NCI-H526 treated with DMSO at 0.1 percent for 48 hours (cell line): ENCODE data around the gene DIPK2B.

ENCODE experiments used
- DNase-seq: peaks from one replicate; lab custom pipeline; 2025; lab: John Stamatoyannopoulos, UW

DIPK2B gene, protein sequence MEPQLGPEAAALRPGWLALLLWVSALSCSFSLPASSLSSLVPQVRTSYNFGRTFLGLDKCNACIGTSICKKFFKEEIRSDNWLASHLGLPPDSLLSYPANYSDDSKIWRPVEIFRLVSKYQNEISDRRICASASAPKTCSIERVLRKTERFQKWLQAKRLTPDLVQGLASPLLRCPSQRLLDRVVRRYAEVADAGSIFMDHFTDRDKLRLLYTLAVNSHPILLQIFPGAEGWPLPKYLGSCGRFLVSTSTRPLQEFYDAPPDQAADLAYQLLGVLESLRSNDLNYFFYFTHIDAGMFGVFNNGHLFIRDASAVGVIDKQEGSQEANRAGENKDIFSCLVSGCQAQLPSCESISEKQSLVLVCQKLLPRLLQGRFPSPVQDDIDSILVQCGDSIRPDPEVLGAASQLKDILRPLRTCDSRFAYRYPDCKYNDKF

DNA sequence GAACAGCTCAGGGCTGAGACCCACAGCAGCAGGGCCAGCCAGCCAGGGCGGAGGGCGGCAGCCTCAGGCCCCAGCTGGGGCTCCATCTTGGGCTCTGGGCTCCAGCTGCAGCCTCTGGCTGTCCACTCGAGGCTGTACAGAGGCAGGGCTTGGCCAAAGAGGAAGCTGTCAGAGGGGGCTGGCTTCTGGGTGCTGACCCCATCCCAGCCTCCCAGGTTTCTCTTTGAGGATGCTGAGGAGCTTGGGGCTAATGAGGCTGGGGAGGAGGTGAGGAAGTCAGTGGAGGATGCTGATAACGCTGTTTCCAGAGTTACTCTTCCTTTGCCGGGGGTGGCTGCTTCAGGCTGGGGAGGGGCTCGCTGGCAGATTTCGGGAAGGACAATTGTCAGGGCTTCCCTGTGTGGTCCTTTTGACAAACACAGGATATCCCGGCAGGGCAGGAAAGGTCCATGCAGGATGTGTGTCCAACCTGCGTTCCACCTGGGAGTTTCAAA lies at the start of gene DIPK2B:
DIPK2B (minus strand) TSS at position 136 of the 494 bp plus-strand sequence; CDS start at position 86, 50 bp downstream.
- no peak for DNase-seq

DNA sequence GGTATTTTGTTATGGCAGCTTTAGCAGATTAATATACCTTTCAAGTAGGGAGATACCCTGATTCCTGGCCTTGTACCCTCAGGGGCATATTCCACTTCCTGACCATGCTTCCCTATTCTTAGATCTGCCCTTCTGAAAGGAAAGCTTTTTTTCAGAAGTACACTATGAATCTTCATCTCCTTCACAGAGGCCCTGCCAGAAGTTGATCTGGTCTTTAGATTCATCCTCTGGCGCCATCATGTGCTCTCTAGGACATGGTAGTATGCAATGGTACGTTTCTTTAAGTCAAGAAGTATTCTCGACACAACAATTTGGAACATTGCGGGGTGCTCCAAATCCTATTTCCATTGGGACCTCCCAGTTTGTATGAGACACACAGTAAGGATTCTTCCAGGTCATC lies 39.6 kb upstream of the DIPK2B start:
- DNase-seq: no peak

DNA sequence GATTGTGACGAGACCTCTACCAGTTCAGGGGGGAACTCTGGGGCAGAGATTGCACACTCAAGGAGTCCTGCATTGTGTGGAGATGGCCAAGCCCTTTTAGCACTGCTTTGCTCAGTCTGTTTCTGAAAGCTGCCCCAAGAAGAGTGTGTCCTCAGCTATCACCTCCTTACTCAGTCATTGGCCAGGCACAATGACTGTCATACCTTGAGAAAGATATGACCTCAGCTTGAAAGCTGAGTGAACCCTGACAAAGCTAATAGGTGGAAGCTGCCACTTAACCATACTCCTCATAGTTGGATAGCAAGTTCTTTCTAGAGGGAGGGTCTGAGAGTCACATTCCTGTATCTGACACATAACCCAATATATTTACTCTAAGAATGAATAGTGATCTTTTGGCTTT lies 37.8 kb upstream of the DIPK2B start:
- DNase-seq: no peak

DNA sequence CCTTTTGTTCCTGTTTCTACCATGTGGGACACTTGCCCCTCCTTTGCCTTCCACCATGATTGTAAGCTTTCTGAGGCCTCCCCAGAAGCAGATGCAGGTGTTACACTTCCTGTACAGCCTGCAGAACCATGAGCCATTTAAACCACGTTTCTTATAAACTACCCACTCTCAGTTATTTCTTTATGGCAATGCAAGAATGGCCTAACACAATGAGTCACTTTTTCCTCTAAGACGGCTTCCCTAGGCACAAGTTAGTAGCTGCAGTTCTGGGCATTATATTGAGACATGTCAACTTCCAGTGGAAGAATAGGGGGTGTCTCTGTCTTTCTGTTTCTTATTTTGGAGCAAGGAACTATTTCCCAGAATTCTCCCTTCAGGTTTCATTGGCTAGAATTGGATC lies 32.9 kb upstream of the DIPK2B start:
- no peak for DNase-seq

DNA sequence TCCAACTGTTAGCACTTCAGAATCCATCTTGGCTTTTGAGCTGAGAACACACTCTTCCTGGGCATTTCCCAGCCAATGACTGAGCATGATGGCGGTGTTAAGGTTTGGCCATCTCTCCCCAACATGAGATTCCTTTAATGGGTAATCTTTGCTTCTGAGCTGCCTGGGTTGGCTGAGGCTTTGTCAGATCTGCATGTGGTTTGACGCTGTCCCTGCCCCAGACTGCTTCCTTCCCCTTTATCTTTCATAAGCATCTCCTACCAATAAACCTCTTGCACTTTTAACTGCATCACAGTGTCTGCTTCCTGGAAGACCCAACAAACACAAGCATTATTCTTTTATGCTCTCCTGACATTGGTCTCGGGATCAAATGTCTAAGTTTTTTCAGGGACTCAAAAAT lies 31.5 kb upstream of the DIPK2B start:
- no peak for DNase-seq

DNA sequence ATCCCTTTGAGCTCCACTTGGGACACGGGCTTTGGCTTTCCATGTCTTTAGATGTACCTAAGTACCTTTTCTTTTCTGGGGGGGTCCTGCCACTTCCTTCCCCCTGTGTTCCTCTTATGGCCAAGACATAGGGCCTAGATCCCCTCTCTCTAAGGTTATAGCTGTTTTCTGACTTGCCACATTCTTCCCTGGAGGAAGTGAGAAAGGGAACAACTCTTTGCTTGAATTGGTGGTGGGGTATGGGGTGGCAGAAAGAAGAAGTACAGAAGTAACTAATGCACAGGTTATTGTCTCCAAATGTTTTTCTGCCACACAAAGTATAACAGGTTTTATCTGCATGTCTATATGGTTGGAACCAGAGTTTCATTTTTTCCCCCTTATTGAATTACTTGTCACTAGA lies 29.7 kb upstream of the DIPK2B start:
- no peak for DNase-seq

DNA sequence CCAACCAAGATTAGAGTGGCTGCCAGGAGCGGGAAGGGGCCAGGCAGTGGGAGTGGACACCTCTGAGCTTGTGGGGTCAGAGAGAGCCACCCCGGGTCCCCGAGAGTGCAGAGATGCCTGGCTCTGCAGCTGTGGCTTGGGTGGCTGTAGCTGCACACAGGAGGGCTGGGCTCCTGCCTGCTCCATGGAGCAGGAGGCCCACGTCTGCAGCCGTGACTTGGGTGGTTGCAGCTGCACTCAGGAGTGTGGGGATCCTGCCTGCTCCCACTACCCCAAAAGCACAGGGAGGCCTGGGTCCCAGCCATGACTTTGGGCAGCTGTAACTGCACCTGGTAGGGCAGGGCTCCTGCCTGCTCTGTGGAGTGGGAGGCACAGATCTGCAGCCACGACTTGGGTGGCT lies 28.7 kb upstream of the DIPK2B start:
- no peak for DNase-seq

DNA sequence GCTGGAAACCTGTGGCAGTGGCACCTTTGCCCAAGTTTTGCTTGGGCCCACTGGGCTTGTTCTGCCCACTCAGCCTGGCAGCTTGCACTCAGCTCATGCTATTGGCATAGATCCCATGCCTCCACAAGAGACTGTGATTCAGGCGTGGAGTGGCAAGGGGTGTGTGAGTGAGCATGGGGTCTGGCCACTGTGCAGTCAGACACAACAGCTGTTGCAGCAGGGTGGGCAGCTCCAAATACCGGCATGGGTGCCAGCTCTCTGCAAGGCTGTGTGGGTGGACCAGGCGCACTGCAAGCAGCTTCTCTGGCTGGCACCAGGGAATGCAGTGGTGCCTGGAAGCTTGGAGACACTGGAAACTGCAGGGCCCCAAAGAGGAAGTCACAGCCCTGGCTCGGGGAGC lies 27.4 kb upstream of the DIPK2B start:
- DNase-seq: no peak

DNA sequence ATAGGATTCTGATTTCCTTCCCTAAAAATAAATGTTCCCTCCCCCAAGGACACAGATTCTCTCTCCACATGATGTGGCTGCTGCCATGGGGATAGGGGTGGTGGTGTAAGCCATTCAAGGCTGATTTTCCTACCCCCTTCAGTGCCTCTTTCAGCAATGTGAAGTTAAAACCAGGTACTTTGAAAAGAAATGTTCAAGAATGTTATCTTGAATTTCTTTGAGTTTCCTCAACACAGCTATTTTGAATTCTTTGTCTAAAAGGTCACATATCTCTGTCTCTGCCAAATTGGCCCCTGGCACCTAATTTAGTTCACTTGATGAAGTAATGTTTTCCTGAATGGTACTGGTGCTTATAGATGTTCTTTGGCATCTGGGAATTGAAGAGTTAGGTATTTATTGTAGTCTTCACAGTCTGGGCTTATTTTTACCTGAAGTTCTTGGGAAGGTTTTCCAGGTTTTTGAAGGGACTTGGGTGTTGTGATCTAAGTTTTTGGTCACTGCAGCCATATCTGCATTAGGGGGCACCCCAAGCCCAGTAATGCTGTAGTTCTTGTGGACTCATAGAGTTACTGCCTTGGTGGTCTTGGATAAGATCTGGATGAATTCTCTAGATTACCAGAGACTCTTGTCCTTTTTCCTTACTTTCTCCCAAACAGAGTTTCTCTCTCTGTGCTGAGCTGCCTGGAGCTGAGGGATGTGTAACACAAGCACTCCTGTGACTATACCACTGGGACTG lies 7.6 kb upstream of the DIPK2B start:
- DNase-seq: no peak

DNA sequence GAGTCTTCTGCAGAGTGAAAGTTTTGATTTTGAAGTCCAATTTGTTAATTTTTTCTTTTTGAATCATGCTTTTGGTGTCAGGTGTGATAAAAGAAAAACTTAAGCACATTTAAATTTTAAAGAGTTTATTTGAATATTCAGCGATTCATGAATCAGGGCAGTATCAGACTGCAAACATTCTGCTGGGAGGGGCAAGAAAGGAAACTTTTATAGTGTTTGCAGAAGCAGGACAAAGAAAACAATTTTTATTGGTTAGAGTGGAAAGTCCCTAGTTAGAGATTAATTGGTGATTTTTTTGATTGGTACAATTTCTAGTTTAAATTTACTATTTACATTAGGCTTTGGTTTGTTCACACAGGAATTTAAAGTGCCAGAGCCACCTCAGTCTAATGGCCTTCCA lies 1.5 kb upstream of the DIPK2B start:
- DNase-seq: no peak

DNA sequence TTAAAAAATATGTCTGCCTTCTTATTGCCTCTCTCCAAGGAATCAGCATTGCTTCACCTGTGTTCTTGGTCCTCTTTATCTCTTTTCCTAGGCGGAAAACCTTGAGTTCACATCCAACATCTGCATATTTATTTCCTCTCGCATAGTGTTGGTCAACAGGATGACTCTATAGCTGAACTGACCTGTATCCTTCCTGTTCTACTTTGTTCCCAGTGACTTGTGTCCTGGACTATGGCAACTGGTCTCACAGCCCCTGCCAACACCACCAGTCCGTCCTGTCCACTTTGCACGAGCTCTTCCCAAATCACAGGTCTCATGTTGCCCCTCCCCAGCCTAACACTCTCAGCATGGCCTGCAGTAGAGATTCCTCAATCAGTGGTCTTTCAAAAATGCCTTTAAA lies 2.0 kb downstream of the DIPK2B start:
- DNase-seq: no peak

DNA sequence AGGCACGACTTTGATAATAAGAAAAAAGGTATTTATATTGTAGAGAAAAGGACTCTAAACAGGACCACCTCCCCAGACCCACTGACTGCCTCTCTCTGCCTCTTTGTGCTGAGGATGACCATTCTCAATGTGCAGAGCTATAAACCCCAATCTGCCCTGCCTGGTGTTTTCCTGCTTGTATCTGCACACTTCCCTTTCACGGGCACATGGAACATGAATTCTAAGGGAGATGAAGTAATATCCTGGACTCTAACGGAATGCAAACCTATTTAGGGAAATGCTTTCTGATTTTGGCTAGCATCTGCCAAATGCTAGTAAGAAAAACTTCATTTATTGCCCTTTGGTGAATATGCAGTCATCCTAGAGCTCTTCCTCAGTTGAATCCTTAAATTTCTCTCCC lies 2.4 kb downstream of the DIPK2B start:
- DNase-seq: no peak

DNA sequence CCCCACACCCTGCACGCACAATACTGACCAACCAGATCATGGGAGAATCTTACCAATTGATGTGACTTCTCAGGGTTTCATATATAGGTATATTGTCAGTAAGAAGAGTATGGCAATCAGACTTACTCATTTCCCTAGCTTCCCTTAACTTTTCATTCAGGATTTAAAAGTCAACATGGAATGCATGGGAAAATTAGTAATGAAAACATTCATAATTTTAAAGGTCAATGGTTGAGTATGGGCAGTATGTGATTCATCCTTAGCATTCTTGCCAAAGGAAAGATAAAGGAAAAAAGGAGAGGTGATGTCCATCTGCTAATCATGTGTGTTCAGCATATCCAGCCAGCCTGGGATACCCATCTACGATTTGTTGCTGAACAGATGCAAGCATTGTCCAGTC lies 4.0 kb downstream of the DIPK2B start:
- no peak for DNase-seq

DNA sequence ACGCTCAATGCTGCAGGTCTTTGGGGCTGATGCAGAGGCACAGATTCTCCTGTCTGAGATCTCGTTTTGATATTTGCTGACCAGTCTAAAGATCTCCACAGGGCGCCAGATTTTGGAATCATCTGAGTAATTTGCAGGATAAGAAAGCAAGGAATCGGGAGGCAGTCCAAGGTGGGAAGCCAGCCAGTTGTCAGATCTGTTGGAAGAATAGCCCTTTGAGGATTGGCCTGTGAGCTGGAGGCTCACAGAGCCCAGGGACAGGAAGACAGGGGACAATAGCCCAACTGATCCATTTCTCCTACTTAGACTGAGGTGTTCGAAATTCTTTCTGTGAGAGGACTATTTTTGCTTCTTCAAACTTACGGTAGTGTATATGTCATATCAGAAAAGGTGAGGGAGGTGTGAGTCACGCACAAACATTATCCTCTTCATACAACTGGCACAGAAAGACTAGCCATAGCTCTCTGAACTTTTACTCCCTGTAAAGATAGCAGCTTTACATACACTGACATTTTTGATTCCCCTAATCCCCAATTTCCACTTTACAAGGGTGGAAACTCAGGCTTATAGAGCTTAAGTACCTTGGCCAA lies 8.8 kb downstream of the DIPK2B start:
- no peak for DNase-seq

DNA sequence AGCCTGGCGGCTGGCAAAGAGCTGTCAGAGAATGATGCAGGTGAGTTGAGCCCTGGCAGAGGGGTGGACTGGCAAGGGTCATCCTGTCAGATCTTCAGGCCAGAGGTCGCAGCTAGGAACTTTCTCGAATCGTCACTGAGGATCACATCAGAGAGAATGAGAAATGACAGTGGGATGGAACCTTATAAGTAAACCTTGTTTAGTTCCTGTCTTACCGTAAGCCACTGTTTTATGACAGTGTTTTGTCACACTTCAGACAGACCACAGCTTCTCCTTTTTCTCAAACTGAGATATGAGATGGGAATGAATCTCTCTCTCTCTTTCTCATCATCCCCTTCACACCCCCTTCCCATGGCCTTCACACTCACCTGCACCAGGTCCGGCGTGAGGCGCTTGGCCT lies 9.3 kb downstream of the DIPK2B start:
- DNase-seq: no peak

DNA sequence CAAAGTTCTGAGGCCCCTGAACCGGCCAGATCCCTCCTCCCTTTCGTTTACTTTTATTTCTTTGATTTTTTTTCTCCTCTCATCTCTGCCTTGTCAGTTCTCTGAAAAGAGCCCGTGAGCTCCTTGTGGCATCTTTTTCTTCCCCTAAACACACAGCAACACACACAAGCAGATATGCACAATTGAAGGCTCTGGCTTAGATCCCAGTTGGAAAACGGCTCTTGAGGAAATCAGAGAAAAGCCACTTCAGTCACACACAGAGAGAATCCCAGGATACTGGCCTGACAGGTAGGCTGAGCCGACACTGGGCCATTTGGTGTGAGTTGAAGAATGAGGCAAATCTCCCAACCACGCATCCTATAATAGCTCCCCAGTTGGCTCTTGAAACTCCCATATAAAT lies 12.9 kb downstream of the DIPK2B start:
- DNase-seq: no peak

DNA sequence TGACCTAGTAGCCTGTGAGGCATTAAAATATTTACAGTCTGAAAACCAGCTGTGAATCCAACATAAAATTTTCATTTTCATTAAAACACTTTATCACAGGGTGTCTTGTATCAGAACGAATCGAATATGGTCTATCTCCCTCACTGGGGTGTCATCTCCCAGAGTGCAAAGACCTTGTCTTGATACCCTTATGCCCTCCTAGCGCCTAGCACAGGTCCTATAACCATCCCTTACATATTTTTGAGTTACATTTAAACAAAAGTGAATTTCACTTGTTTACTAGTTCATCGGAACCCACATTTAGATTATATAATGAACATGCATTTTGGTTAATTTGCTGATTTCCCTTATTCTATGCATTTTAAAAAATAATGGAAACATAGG lies 14.0 kb downstream of the DIPK2B start:
- no peak for DNase-seq

DNA sequence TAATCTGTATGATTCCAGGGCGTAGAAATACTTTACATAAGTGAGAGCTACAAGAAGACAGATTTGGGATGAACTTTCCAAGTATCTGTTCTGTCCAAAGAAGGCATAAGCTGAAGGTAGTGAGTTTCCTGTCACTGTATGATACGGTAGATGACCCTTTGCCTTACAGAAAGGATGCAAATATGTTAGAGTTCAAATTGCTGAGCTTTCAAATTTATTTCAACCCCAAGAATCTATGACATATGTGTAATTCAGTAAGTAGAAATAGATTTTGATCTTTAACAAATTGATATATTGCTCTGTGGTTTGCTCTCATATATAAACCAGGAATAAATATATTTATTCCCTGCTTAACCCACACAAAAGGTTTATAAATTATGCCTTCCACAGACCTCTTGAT lies 16.5 kb downstream of the DIPK2B start:
- no peak for DNase-seq

DNA sequence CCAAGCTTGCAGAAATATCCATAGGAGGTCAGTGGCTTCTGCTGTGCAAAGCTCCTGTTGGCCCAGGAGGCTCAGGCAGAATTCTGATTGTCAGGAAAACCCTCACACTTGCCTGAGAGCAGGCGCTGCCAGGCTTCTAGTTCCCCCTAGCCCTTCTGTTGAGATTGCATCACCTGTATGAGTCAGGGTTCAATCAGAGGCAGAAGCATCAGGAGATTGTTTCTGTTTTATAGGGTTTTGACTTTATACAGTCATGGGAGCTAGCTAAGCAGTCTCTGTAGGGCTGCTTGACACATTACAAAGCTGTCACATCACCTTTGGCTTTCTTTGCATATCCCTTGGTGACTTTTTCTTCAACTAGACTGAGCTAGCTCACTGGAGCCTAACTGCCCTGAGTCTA lies 27.8 kb downstream of the DIPK2B start:
- DNase-seq: no peak

DNA sequence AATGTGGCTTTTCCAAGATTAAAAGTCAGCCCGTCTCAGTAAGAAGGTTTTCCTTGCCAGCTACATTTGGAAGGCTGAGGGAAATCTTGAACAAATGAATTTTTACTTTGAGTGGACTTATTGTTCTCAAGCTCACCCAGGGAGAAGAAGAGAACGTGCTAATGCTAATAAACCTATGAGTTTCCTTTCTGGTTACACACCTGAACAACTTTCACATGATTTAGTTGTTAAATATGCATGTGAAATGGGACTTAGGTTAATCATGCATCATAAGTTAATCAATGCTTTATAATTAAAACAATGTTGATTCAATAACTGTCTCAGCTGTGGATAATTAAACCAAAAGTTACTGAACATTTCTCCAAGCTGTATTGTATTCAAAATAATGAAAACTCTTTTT lies 33.9 kb downstream of the DIPK2B start:
- no peak for DNase-seq

DNA sequence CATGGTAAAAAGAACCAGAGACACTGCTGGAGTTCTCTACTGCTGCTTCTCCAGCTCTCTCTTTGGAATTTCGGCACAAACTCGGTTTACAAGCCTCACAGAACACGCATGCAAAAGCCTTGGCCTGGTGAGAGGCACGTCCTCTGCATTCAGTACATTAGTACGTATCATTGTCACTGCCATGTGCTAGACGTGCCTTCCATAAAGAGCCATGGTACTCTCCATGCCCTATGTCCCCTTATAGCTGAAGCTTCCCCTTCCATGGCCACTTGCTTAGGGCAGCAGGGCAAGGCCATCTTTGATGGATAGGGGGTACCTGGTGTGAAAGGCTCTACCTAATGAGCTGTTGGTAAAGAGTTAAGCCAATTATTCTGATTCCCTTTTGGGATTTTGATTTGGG lies 35.0 kb downstream of the DIPK2B start:
- no peak for DNase-seq

DNA sequence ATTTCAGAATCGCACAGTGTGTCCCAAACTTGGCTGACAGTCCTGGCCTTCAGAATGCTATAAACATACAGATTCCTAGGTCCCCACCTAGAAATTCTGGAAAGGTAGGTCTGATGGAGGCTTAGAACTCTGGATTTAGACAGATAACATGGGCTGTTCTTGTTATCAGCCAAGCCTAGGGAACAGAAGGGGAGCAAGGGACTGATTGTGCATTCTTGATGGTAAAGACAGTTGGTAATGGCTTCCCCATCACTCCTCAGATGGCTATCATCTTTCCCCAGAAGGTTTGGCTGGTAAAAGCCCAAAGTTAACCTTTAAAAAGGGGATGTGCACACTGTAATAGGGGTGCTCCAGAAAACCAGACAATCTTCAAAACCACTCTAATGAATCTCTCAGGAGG lies 35.7 kb downstream of the DIPK2B start:
- DNase-seq: no peak

DNA sequence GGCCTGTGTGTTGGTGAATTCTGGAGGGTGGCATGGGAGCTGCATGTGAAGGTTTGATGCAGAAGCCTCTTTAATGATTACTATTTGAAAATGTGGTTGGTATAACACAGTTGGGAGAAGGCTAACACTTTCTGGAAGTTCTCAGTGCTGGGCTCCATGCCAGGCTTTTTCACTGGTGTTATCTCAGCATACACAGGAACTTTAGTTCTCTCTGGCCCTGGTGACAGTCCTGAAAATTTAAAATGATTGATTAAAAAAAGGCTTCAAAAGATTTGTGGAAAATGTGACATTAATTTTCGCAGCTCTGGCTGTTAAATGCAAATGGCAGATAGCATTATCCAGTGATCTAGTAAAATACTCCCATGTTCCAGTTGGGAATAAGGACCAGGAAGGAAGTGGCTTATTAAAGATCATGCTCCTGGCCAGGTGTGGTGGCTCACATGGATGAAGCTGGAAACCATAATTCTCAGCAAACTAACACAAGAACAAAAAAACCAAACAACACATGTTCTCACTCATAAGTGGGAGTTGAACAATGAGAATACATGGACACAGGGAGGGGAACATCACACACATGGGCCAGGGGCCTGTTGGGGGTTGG lies 36.6 kb downstream of the DIPK2B start:
- DNase-seq: no peak
